Skeletal muscle satellite cell (primary cell): ENCODE results near the gene FGF11.

Source experiments
- H3K27me3 ChIP-seq: 2 replicates; pipeline ENCODE4 v1.7.0; 2013; ENCODE audit warnings: low read length; ENCODE audit not compliant: control insufficient read depth, insufficient read depth
- H3K36me3 ChIP-seq: 2 replicates; pipeline ENCODE4 v1.7.0; 2013; ENCODE audit warnings: mild to moderate bottlenecking, control low read depth, low read length; ENCODE audit not compliant: insufficient read depth
- H3K4me1 ChIP-seq: 2 replicates; pipeline ENCODE4 v1.7.0; 2013; ENCODE audit warnings: low read length; ENCODE audit not compliant: control insufficient read depth, insufficient read depth
- H3K4me2 ChIP-seq: 2 replicates; pipeline ENCODE4 v1.7.0; 2013; ENCODE audit warnings: mild to moderate bottlenecking, low read length
- H3K4me3 ChIP-seq: 2 replicates; pipeline ENCODE4 v1.7.0; 2013; ENCODE audit warnings: low read length
- H3K9ac ChIP-seq: 2 replicates; pipeline ENCODE4 v1.7.0; 2013; ENCODE audit warnings: mild to moderate bottlenecking, low read depth, low read length, moderate library complexity
- H3K9me3 ChIP-seq: replicated peaks from 2 replicates; pipeline ENCODE4 v1.7.0; 2013; ENCODE audit warnings: mild to moderate bottlenecking, control low read depth, low read length

Gene FGF11

GRCh38 chr17:7410634-7411426 is 28.5 kb upstream of the FGF11 start:
- no peak overlapping the region for H3K4me2 ChIP-seq
- H3K4me1 ChIP-seq = peaks cover 17% of the 10 kb centered on the region
- no peaks in the 10 kb centered on the region for H3K9me3 ChIP-seq
- no peak overlapping the region for H3K9ac ChIP-seq
- no peak overlapping the region for H3K4me3 ChIP-seq
- H3K27me3 ChIP-seq = no peaks in the 10 kb centered on the region
- peaks cover 17% of the 10 kb centered on the region for H3K36me3 ChIP-seq

DNA sequence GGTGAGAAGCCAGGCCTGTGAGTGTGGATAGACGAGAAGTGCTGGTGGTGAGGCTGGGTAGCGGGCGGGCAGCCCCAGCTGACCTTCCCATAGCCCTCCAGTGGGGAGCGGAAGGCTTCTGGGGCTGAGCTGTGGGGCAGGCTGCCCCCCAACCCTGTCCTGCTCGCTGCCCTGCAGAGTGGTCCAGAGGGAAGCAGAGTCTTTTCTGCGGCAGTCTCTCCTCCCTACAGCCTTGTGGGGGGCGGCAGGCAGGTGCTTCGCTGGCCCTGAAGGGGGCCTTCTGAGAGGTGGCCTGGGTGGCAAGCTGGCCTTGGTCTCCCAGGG is 27.9 kb upstream of the FGF11 start:
- H3K9me3 ChIP-seq = no peaks in the 10 kb centered on the region
- H3K4me2 ChIP-seq = no peak overlapping the region
- no peak overlapping the region for H3K9ac ChIP-seq
- peaks cover 17% of the 10 kb centered on the region for H3K36me3 ChIP-seq
- H3K27me3 ChIP-seq = no peaks in the 10 kb centered on the region
- no peak overlapping the region for H3K4me3 ChIP-seq
- H3K4me1 ChIP-seq = peaks cover 11% of the 10 kb centered on the region

GRCh38 chr17:7413346-7413985 is 25.8 kb upstream of the FGF11 start:
- no peaks in the 10 kb centered on the region for H3K9me3 ChIP-seq
- no peak overlapping the region for H3K4me3 ChIP-seq
- no peaks in the 10 kb centered on the region for H3K27me3 ChIP-seq
- peaks cover 17% of the 10 kb centered on the region for H3K36me3 ChIP-seq
- peak overlapping the region; percentile 20 for H3K4me2 ChIP-seq
- peaks cover 11% of the 10 kb centered on the region for H3K4me1 ChIP-seq
- H3K9ac ChIP-seq = no peak overlapping the region

DNA sequence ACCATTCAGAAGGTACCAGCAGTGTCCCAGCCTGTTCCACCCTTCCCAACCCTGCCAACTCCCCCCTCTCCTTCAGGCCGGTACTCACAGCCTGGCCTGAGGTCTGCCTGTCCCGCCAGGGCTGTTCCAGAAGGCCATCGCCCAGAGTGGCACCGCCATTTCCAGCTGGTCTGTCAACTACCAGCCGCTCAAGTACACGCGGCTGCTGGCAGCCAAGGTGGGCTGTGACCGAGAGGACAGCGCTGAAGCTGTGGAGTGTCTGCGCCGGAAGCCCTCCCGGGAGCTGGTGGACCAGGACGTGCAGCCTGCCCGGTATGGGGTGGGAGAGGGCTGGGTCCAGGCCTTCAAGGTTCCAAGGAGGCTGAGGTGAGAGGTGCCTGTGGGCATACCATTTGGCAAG is 24.5 kb upstream of the FGF11 start:
- Histone ChIP-seq H3K27me3 (no peaks in the 10 kb centered on the region), H3K9me3 (no peaks in the 10 kb centered on the region), H3K4me3 (no peak overlapping the region), H3K4me1 (peaks cover 11% of the 10 kb centered on the region), H3K4me2 (no peak overlapping the region), H3K9ac (no peak overlapping the region), H3K36me3 (peaks cover 7% of the 10 kb centered on the region)

DNA sequence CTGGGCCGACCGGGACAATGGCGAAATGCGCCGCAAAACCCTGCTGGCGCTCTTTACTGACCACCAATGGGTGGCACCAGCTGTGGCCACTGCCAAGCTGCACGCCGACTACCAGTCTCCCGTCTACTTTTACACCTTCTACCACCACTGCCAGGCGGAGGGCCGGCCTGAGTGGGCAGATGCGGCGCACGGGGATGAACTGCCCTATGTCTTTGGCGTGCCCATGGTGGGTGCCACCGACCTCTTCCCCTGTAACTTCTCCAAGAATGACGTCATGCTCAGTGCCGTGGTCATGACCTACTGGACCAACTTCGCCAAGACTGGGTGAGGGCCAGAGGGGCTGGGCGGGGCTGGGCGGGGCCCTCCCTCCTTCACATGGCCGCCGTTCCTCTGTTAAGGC is 23.5 kb upstream of the FGF11 start:
- Histone ChIP-seq H3K4me1 (peaks cover 11% of the 10 kb centered on the region), H3K9me3 (no peaks in the 10 kb centered on the region), H3K9ac (no peak overlapping the region), H3K4me2 (no peak overlapping the region), H3K27me3 (no peaks in the 10 kb centered on the region), H3K4me3 (no peak overlapping the region), H3K36me3 (peaks cover 5% of the 10 kb centered on the region)

- H3K36me3 ChIP-seq = peaks cover 5% of the 10 kb centered on the region
- H3K27me3 ChIP-seq = no peaks in the 10 kb centered on the region
- H3K9me3 ChIP-seq = no peaks in the 10 kb centered on the region
- no peak overlapping the region for H3K4me3 ChIP-seq
- no peak overlapping the region for H3K4me2 ChIP-seq
- no peak overlapping the region for H3K9ac ChIP-seq
- H3K4me1 ChIP-seq = peaks cover 11% of the 10 kb centered on the region
Observed at GRCh38 chr17:7416323-7416722, 23.0 kb upstream of the FGF11 start.

DNA sequence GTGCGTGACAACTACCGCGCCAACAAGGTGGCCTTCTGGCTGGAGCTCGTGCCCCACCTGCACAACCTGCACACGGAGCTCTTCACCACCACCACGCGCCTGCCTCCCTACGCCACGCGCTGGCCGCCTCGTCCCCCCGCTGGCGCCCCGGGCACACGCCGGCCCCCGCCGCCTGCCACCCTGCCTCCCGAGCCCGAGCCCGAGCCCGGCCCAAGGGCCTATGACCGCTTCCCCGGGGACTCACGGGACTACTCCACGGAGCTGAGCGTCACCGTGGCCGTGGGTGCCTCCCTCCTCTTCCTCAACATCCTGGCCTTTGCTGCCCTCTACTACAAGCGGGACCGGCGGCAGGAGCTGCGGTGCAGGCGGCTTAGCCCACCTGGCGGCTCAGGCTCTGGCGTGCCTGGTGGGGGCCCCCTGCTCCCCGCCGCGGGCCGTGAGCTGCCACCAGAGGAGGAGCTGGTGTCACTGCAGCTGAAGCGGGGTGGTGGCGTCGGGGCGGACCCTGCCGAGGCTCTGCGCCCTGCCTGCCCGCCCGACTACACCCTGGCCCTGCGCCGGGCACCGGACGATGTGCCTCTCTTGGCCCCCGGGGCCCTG is 22.2 kb upstream of the FGF11 start:
- no peak overlapping the region for H3K9ac ChIP-seq
- no peak overlapping the region for H3K4me3 ChIP-seq
- H3K4me1 ChIP-seq = peaks cover 11% of the 10 kb centered on the region
- no peaks in the 10 kb centered on the region for H3K9me3 ChIP-seq
- peaks cover 5% of the 10 kb centered on the region for H3K36me3 ChIP-seq
- H3K4me2 ChIP-seq = no peak overlapping the region
- no peaks in the 10 kb centered on the region for H3K27me3 ChIP-seq

DNA sequence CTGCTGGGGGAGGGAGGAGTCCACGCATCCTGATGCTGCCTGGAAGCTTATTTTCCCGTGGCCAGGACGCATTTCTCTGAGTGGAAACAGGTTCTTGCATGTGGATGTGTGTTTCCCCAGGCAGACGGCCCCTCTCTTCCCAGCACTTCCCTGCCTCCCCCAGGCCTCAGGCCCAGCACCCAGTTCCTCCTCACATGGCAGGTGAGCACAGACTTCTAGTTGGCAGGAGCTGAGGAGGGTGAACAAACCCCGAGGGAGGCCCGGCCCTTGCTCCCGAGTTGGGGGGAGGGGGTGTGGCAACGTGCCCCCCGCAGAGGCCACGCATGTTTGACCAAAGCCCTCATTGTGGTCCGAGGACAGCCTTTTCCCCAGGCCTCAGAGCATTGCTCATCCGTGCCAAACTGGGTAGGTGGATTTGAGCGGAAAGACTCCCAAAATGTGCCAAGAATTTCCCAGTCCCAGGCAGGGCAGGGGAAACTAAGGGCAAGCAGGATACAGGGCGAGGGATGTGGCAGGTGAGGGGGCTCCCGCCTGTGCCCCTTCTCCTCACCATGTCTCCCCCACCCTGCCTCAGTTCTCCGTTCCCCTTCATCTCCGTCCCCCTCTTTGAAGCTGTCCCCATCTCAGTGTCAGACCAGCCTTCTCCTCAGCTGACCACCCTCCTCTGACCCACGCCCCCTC is 20.7 kb upstream of the FGF11 start:
- Histone ChIP-seq H3K4me2 (no peak overlapping the region), H3K4me3 (no peak overlapping the region), H3K36me3 (peaks cover 5% of the 10 kb centered on the region), H3K27me3 (no peaks in the 10 kb centered on the region), H3K9me3 (no peaks in the 10 kb centered on the region), H3K9ac (no peak overlapping the region), H3K4me1 (peaks cover 2% of the 10 kb centered on the region)

GRCh38 chr17:7419819-7420610 is 19.3 kb upstream of the FGF11 start, which contains the start of gene SPEM1:
Gene SPEM1, plus strand, starts transcription at chr17:7420324. Its CDS starts 61 bp downstream, at chr17:7420385.
- Histone ChIP-seq H3K9ac (no peak within 1 kb of the TSS), H3K4me2 (no peak within 1 kb of the TSS), H3K36me3 (peaks cover 5% of the 10 kb centered on the region)

GRCh38 chr17:7421186-7421585 is 18.1 kb upstream of the FGF11 start:
- H3K9me3 ChIP-seq = no peaks in the 10 kb centered on the region
- H3K4me2 ChIP-seq = no peak overlapping the region
- H3K4me1 ChIP-seq = no peaks in the 10 kb centered on the region
- no peaks in the 10 kb centered on the region for H3K36me3 ChIP-seq
- no peak overlapping the region for H3K4me3 ChIP-seq
- H3K27me3 ChIP-seq = peaks cover 6% of the 10 kb centered on the region
- no peak overlapping the region for H3K9ac ChIP-seq

More at GRCh38 chr17:7419819-7420610, 19.3 kb upstream of the FGF11 start, which contains the start of gene SPEM1:
- Histone ChIP-seq H3K27me3 (peaks cover 3% of the 10 kb centered on the region), H3K4me1 (no peaks in the 10 kb centered on the region), H3K4me3 (no peak within 1 kb of the TSS), H3K9me3 (no peaks in the 10 kb centered on the region)

DNA sequence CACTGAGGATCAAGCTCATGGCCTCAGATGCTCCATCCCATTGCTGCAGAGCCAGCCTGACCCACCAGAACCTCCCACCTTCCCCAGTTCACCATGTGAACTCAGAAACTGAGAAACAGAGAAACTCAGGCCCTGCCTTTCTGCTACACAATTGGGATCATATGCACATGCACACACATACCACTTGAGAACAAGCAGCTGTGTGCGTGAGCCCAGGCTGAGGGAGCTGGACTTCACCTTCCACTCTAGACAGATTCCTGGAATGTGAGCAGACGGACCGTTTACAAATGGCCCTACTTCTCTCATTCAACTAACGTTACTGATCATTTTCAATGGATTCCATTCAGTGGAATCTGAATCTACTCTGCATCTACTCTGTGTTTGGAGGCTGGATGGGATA is 15.6 kb upstream of the FGF11 start:
- Histone ChIP-seq H3K27me3 (peaks cover 6% of the 10 kb centered on the region), H3K4me1 (no peaks in the 10 kb centered on the region), H3K36me3 (no peaks in the 10 kb centered on the region), H3K4me3 (no peak overlapping the region), H3K4me2 (no peak overlapping the region), H3K9ac (no peak overlapping the region), H3K9me3 (no peaks in the 10 kb centered on the region)
